CD4-positive, alpha-beta T cell treated with Interferon alpha-2 for 1 hour (primary cell): ENCODE measurements around the gene UBE2Q1.

ENCODE experiments used
- DNase-seq, 2 donors: peaks; one replicate each; pipeline ENCODE4 v3.0.0-alpha.2; 2020 to 2022

The UBE2Q1 gene

DNA sequence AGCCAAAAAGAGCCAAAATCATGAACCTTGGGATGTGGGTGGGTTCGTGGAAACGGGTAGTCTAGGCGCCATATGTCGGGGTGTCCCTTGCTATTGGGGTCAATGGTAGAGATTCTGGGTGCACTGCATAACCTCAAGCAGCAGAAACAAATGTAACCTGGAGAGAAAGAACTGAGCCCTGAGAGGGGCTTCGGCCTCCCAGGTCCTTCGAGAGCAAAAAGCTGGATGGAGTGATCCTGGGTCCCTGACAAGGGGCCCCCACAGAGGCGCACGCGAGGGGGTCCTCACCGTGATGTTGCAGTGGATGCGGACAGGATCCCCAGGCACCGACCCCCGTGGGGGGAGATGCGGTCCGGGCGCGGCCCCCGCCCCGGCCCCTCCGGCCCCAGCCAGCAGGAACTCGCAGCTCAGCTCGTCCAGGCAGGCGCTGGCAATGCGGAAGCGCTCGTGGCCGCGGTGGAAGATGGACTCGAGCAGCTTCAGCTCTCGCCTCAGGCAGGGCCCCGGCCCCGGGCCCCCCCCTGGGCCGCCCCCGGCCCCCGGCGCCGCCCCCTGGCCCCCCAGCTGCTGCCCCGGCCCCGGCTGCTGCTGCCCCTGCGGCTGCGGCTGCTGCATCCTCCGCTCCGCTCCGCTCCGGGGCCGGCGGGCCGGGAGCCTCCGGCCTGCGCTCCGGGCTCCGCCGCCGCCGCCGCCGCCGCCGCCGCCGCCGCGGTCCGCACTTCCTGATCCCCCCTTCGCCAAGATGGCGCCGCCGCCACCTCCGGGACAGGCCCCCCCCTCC, at the start of gene UBE2Q1:
Gene UBE2Q1 (minus strand): TSS at position 724 of the 781 bp plus-strand sequence. CDS start 109 bp downstream, at position 615.
- peak in 1 of 2 donors; percentile 28 for DNase-seq

DNA sequence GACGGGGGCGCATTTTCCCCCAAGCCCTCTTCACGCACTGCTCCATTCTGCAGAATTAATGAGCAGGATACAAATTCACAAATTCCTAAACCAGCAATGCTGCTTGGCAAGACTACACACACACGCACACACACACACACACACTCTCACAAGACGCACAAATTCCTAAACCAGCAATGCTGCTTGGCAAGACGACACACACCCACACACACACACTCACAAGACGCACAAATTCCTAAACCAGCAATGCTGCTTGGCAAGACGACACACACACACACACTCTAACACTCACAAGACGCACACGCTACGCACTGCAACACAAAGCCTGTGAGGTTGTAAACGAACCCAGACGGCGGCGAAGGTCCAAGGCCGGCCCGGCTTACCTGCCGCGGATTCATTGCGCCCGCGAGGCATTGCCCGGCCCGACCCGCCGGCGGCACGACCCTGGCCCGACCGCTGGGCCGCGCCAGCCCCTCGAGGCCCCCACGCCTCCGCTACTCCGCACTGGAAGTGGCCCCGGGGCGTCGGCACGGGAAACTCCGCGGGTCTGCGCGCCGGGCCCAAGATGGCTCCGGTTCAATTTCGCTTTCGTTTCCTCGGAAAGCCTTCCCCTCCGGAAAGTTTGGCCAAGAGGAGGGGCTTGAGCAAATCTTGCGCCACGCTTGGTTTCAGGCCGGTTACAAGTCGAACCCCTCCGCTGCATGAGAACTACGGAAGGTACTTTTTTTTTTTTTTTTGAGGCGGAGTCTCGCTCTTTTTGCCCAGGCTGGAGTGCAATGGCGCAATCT, 49.3 kb upstream of the UBE2Q1 start, which contains the start of gene ADAR:
Gene ADAR (minus strand): TSS at position 578 of the 788 bp plus-strand sequence. CDS start 180 bp downstream, at position 398.
- DNase-seq = peak; percentile 97 to 98

DNA sequence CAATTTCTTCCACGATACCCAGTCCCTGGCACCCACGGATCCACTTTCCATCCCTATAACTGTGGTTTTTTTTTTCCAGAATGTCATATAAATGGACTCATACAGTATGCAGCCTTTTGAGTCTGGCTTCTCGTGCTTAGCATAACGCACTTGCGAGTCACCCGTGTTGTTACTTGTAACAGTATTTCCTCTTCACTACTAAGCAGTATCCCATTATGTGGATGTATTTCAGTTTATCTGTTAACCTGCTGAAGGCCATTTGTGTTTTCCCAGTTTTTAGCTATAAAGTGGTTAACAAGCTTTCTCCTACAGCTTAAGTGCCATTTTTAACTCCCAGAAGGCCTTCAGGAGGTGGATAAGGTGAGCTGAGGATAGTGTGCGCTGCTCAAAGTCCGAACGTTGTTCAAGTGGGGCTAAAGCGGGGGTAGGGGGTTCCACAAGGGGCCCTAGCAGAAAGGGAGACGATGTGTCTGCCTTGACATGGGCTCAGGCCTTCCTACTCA, 48.7 kb upstream of the UBE2Q1 start:
- peak in 1 of 2 donors; percentile 43 for DNase-seq

DNA sequence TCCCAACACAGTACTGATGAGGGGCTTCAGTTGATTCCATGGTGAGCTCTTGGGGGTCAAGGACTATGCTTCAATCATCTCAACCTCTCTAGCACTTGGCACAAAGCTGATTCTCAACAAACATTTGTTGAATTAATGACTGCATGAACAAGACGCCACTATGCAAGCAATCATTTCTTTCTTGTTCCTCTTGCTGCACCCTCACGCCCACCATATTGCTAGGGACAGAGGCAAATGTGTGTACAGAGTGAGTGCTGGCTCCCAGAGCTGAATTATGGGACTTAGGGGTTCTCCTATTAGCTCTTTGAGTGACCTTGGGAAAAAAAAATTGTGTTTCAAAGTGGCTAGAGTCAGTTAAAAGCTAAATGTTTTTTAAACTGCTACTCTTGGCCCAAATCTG, 47.1 kb upstream of the UBE2Q1 start:
- DNase-seq = no peak

DNA sequence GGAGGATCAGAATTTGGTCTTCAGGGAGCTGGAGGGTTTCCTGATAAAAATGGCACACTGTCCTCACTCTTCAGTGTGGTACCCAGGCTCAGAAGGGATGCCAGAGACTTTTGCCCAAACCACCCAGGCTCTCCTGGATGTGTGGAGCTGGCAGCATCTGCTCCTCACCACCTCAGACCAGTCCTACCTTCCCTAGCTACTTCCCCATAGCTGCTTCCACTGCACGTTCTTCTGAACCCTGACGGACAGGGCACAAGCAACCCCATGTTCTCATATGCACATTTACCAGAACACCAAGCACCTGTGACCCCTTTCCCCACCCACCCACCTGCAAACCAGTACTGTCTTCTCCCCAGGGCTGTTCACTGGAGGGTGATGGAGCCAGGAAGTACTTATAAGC, 44.9 kb upstream of the UBE2Q1 start:
- no peak for DNase-seq

- DNase-seq = no peak
These were observed 41.2 kb upstream of the UBE2Q1 start for GRCh38 chr1:154599658-154600057.

DNA sequence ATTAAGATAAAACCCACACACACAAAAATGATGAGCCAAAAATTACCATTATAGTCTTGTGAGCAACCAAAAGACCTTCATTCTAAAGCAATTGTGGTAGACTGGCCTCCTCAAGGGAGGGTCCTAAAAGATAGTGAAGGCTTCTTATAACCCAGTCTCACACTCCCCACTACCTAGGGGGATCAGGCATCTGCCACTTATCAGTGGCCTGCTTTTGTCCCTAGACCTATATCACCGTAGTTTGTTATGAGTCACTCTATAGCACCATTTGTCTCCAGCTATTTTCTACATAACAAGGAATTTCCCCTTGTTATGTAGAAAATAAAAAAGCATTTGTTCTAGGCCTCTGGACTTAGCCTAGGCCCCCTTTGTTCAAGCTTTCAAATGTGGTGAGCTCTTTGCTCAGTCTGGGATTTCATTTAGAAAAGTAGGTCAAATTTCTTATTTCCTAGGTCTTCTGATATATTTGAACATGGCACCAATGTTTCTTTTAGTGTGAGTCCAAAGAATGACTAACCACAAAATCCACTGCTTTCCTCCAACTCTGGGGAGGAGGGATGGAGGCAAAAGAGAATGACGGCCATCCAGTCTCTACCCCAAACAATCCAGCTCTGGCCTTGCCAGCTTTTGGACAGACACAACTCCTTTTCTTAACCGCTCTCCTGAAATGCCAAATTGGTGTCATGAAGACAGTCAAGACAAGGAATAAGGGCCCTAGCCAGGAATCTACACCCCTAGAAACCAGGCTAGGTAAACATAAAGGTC, 40.6 kb upstream of the UBE2Q1 start:
- DNase-seq = no peak

GRCh38 chr1:154595621-154596020, 37.2 kb upstream of the UBE2Q1 start:
- no peak for DNase-seq

DNA sequence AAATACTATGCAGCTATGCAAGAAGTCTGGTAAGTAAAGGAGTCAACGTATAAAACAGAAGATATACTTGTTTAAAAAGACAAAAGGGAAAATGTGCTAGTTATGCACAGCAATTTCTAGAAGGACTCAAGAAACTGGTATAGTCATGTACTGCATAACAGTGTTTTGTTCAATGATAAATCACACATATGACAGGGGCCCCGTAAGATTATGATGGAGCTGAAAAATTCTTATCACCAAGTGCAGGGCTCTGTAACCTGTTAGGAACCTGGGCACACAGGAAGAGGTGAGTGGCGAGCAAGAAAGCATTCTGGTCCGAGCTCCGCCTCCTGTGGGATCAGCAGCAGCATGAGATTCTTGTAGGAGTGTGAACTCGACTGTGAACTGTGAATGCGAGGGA, 36.3 kb upstream of the UBE2Q1 start:
- DNase-seq = no peak

GRCh38 chr1:154593390-154593789, 34.9 kb upstream of the UBE2Q1 start:
- no peak for DNase-seq

- DNase-seq = no peak
These were observed 32.7 kb upstream of the UBE2Q1 start for GRCh38 chr1:154591206-154591605.

- no peak for DNase-seq
These were observed 32.3 kb upstream of the UBE2Q1 start for GRCh38 chr1:154590756-154591155.

DNA sequence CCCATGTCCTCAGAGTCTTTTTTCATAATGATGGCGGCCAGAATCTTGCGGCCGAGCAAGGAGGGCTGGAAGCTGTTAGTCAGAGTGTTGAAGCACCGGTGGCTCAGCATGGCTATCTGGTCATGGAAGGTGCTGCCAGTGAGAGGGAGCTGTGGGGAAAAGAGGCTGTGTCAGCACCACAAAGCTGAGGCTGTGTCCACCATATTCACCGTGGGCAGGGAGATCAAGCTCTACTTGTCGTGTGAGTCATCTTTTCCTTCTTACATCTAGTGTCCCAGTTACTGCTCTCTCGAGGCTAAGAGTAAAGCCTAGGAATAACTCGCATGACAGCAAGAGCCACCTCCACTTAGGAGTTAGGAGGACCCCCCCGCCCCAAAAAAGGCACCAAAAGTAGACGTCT, 31.3 kb upstream of the UBE2Q1 start:
- DNase-seq = no peak

DNA sequence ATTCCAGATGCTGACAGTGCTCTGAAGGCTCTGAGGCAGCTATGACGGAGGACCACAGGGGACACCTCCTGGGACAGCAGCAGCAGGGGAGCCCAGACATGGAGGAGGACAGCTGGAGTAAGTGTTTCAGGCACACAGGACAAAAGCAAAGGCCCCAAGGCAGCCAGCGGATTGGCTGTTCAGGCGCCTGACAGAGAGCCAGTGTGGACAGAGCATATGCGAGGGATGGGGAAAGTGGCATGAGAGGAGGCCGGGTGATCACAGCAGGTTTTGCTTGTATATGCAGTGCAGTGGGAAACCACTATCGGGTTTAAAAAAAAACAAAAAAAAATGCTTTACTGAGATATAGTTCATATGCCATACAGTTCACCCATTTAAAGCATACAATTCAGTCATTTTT, 28.2 kb upstream of the UBE2Q1 start:
- no peak for DNase-seq

DNA sequence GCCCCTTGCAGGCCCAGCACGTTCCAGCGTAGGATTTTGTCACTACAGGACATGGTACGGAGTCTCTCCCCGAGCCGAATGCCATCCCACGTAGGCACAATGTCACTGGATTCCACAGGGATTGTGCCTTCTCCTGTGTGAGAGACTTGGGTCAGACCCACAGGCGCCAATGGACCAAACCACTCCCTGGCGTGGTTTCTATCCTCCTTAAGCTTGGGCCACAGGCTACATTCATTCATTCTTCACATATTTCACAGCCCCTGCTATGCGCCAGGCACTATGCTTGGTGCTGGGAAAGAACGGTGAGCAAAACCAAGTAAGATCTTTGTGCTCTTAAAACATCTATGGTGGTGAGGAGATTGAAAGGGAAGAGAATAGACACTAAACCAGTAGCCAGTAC, 27.8 kb upstream of the UBE2Q1 start:
- no peak for DNase-seq

DNA sequence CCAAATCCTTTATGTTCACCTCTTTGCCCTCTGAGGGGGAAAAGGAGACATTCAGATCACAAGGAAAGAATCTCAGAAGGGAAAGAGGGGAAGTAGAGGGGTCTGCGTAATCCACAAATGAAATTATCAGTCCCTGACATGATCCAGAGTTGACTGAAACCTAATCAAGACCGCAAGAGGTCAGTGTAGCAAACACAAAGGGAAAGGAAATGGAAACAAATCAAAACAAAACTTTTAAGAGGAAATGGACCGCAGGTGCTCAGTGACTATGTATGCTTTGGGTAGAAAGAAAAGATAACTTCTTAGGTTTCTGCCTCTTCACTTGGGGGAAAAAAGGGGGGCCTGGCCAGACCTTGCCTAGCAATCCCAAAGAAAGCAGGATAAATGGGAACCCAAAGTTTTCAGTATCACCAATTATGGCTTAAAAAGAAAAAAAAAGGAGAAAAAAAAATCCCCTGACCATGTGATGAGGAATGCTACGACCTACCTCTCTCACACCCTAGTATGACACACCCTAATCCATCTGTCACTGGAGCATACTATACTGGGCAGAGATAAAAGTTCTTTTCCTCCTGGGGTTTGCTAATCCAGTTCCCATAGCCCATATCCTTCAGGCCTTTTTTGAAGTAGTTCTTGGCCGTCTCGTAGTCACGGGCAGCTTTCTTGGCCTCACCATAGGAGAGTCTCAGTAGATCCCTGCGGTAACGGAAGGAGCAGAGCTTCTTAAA, 26.0 kb upstream of the UBE2Q1 start:
- no peak for DNase-seq

DNA sequence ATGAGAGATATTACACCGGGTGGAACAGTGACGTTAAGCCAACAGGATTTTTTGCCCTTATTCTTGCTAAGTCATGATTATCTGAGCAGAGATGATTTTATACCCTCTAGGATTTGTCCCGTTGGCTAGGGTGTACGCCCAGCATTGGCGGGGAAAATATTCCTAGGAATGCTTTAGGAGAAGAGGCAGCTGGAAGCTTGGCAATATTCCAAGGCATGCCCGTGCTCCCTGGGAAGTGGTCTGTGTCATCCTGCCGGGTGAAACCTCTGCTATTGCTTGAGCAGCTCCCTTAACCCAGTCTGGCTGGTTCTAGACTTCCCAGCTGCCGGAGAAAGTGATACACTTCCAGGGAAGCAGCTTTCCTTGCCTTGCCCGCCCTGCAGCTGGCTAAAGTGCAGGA, 25.3 kb upstream of the UBE2Q1 start:
- no peak for DNase-seq

DNA sequence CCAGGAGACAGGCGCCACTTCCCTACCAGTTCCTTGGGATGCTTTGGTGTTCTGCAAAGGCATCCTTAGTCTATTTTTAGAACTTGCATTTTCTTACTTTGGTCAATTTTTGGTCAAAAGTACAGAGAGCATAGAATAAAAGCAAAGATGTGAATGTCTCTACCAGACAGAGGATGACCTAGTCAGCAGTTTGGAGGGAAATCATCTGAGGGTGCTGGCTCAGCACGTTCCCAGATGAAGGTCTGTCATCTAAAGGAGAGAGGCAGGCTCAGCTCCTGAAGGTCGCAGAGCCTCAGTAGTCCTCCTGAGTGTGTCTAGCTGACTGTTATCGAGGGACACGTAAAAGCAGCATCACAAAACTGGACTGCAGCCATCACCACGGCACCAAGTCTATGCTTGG, 24.4 kb upstream of the UBE2Q1 start:
- no peak for DNase-seq

DNA sequence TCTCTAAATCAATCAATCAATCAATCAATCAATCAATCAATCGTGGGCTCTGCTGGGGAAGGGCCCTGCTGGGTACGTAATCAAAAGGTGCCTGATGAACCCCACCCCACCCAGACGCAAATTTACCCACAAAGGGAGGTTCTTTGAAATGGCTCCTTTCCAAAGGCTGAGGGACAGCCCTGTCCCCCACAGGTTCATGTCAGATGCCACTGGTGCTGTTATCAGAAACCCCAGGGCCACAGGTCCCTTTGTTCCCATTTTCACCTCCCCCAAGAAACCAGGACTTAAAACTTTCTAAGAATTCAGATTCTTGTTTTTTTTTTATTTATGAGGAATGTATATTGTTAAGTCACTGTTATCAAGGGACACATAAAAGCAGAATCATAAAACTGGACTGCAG, 23.3 kb upstream of the UBE2Q1 start:
- DNase-seq = no peak

GRCh38 chr1:154579374-154579773, 20.9 kb upstream of the UBE2Q1 start:
- DNase-seq = no peak

GRCh38 chr1:154578058-154578418, 19.6 kb upstream of the UBE2Q1 start:
- DNase-seq = no peak

GRCh38 chr1:154577346-154578057, 19.0 kb upstream of the UBE2Q1 start:
- DNase-seq = no peak
